ENCODE data around the gene CASKIN2. TPM values are rescaled to one million over a fixed set of nuclear protein-coding genes. Genes with fewer than 3 reads are reported as not detected.

Gene CASKIN2
- total RNA-seq, 1 experiment from 2014 or later = 37.0 TPM

GRCh38 chr17:75463603-75464002 lies 51.7 kb downstream of the CASKIN2 start:
- no peaks in the 10 kb centered on the region for H3K4me1 ChIP-seq (ENCODE audit: insufficient read depth, low read length)
- no peak overlapping the region for H2BK12ac ChIP-seq (ENCODE audit: insufficient read length, low read depth, low read length)
- H3K4me2 ChIP-seq (ENCODE audit: insufficient read depth, insufficient read length, low read length) = no peak overlapping the region
- H3K9me3 Mint-ChIP-seq = no peaks in the 10 kb centered on the region
- no CpG with 5 or more reads among the region's 2 CpGs for WGBS (ENCODE audit: extremely low coverage, insufficient read length, low lambda C conversion rate)
- H3K27me3 Mint-ChIP-seq (ENCODE audit: low read depth) = no peaks in the 10 kb centered on the region
- no peak overlapping the region for H3K27ac ChIP-seq (ENCODE audit: insufficient read length, low read depth, low read length)
- H2BK15ac ChIP-seq (ENCODE audit: low read depth, low read length) = no peak overlapping the region
- H3K36me3 Mint-ChIP-seq (ENCODE audit: insufficient read depth in 1 of 3, low read depth in 3 of 3) = peaks cover 0 to 4% (median 0%) of the 10 kb centered on the region in 3 experiments; a peak in 2 of 7 replicates
- no peak for DNase-seq
- H3K4ac ChIP-seq (ENCODE audit: low read depth, low read length) = no peak overlapping the region
- no peak overlapping the region for H2AK5ac ChIP-seq (ENCODE audit: insufficient read length, low read length)
- no peak overlapping the region for H3K4me3 Mint-ChIP-seq
- H3K56ac ChIP-seq (ENCODE audit: insufficient read length, low read depth, low read length) = no peak overlapping the region
- H3K9me3 ChIP-seq (ENCODE audit: control insufficient read depth, low read depth, low read length) = no peaks in the 10 kb centered on the region
- no peaks in the 10 kb centered on the region for H3K79me2 ChIP-seq (ENCODE audit: insufficient read depth, low read length)
- no peak overlapping the region for H4K91ac ChIP-seq (ENCODE audit: insufficient read length, low read depth, low read length)
- H3K23ac ChIP-seq (ENCODE audit: insufficient read length, low read depth, low read length) = no peak overlapping the region
- no peak overlapping the region for H4K5ac ChIP-seq (ENCODE audit: insufficient read length, low read depth, low read length)
- TF ChIP-seq CTCF (conservative IDR thresholded peaks at IDR 0.05) = no peak
- H3K4me1 Mint-ChIP-seq = peaks cover 0 to 8% of the 10 kb centered on the region in 2 experiments; a peak in 1 of 4 replicates
- H3K23me2 ChIP-seq (ENCODE audit: insufficient read length, low read depth, low read length, poor library complexity, severe bottlenecking) = no peaks in the 10 kb centered on the region
- H4K8ac ChIP-seq (replicated peaks; ENCODE audit: insufficient read length, low read depth, low read length) = no peak overlapping the region
- no peak overlapping the region for H3K9ac ChIP-seq (ENCODE audit: extremely low read depth, insufficient read length, low read length)
- H3K27me3 ChIP-seq (ENCODE audit: insufficient read depth, low read length) = no peaks in the 10 kb centered on the region
- H3T11ph ChIP-seq (ENCODE audit: low read length) = no peak overlapping the region
- no peak overlapping the region for H3K18ac ChIP-seq (ENCODE audit: insufficient read length, low read depth, low read length)
- no peak overlapping the region for H2BK20ac ChIP-seq (ENCODE audit: low read depth, low read length, poor library complexity, severe bottlenecking)
- no peaks in the 10 kb centered on the region for H4K20me1 ChIP-seq (ENCODE audit: control insufficient read depth, insufficient read depth, insufficient read length)
- H2BK120ac ChIP-seq (ENCODE audit: low read depth, low read length, poor library complexity, severe bottlenecking) = no peak overlapping the region
- H3K27ac Mint-ChIP-seq = peak overlapping the region in 1 of 3 experiments; percentile 22; a peak in 1 of 7 replicates
- H3K14ac ChIP-seq (ENCODE audit: insufficient read depth, low read length) = no peak overlapping the region
- H3K79me1 ChIP-seq (ENCODE audit: insufficient read depth, low read depth, low read length, poor library complexity, severe bottlenecking) = no peaks in the 10 kb centered on the region
- no peak overlapping the region for H2AFZ ChIP-seq (ENCODE audit: low read length)
- no peak overlapping the region for H2BK5ac ChIP-seq (ENCODE audit: insufficient read length, low read length)
